Suprapubic skin (tissue), 4 donors: ENCODE results near the gene SLC36A3. TPM values are rescaled to one million over a fixed set of nuclear protein-coding genes. Genes with fewer than 3 reads are reported as not detected.

Experiments used
- DNase-seq, 2 donors: peaks; one replicate each; pipeline ENCODE4 v3.0.0-alpha.2; 2019; ENCODE audit warnings: low spot score in 2 of 2
- H3K27ac ChIP-seq: fragments of 200-600 bp; sonication (generic); one replicate; pipeline ENCODE4 v1.5.1; 2019
- H3K27me3 ChIP-seq: fragments of 200-600 bp; sonication (generic); one replicate; pipeline ENCODE4 v1.5.1; 2019
- H3K36me3 ChIP-seq: fragments of 200-600 bp; sonication (generic); one replicate; pipeline ENCODE4 v1.5.1; 2019
- H3K4me1 ChIP-seq: fragments of 200-600 bp; sonication (generic); one replicate; pipeline ENCODE4 v1.5.1; 2019
- H3K4me3 ChIP-seq: fragments of 200-600 bp; sonication (generic); one replicate; pipeline ENCODE4 v1.5.1; 2019; ENCODE audit warnings: mild to moderate bottlenecking
- H3K9me3 ChIP-seq: fragments of 200-600 bp; sonication (generic); one replicate; pipeline ENCODE4 v1.5.1; 2019
- CTCF ChIP-seq, 2 donors: fragments of 200-600 bp in 1 of 2; fragments of 450-650 bp in 1 of 2; sonication (generic) in 1 of 2; IDR thresholded peaks; one replicate each; pipeline ENCODE4 v1.5.1; 2016 to 2019; ENCODE audit warnings: antibody characterized with exemption in 2 of 2, mild to moderate bottlenecking in 1 of 2, moderate library complexity in 1 of 2
- EP300 ChIP-seq: sonication (generic); formaldehyde crosslinking; IDR thresholded peaks from one replicate; pipeline ENCODE4 v1.6.1; 2017; ENCODE audit warnings: antibody characterized with exemption
- POLR2A ChIP-seq, 2 donors: fragments of 450-650 bp; IDR thresholded peaks; one replicate each; pipeline ENCODE4 v1.6.1; 2017; ENCODE audit warnings: antibody characterized with exemption in 2 of 2, mild to moderate bottlenecking in 2 of 2, moderate library complexity in 2 of 2
- POLR2AphosphoS5 ChIP-seq, 3 donors: sonication (generic); formaldehyde crosslinking; IDR thresholded peaks; one replicate each; pipeline ENCODE4 v1.6.1; 2017; ENCODE audit warnings: antibody characterized with exemption in 3 of 3
- WGBS: methylation state at CpG from one replicate; pipeline ENCODE4 v1.1.5; 2018; 5-methylcytosine and 5-hydroxymethylcytosine counted together
- total RNA-seq, 4 donors: library from RNA; depleted of rRNA; stranded (reverse); fragments of >200 nt; gene quantifications; one replicate each; pipeline ENCODE4 v1.1.0, GENCODE V29; 2016

The SLC36A3 gene
- total RNA-seq, 4 donors from 2014 or later = not detected

- no peaks in the 10 kb centered on the region for H3K27me3 ChIP-seq
- H3K36me3 ChIP-seq = no peaks in the 10 kb centered on the region
- no peaks in the 10 kb centered on the region for H3K4me1 ChIP-seq
- 61% methylated on average over 4 of the region's 4 CpGs for WGBS
- no peak overlapping the region for H3K4me3 ChIP-seq
- H3K9me3 ChIP-seq = no peaks in the 10 kb centered on the region
- H3K27ac ChIP-seq = no peak overlapping the region
- TF ChIP-seq POLR2AphosphoS5 (IDR thresholded peaks at IDR 0.05) = no peak
- TF ChIP-seq POLR2A (IDR thresholded peaks at IDR 0.05) = no peak
- no peak for TF ChIP-seq CTCF (IDR thresholded peaks at IDR 0.05)
- no peak for TF ChIP-seq EP300
- DNase-seq = no peak
Observed at GRCh38 chr5:151328734-151329133, 25.2 kb upstream of the SLC36A3 start.

- Histone ChIP-seq H3K9me3 (no peaks in the 10 kb centered on the region), H3K27me3 (no peaks in the 10 kb centered on the region), H3K4me1 (no peaks in the 10 kb centered on the region), H3K4me3 (no peak overlapping the region), H3K27ac (no peak overlapping the region), H3K36me3 (no peaks in the 10 kb centered on the region)
- DNase-seq = no peak
- TF ChIP-seq CTCF (IDR thresholded peaks at IDR 0.05) (no peak), POLR2AphosphoS5 (IDR thresholded peaks at IDR 0.05) (no peak), POLR2A (IDR thresholded peaks at IDR 0.05) (no peak), EP300 (no peak)
- 83% methylated on average over 2 of the region's 2 CpGs for WGBS
Observed at GRCh38 chr5:151327585-151327984, 24.0 kb upstream of the SLC36A3 start.

GRCh38 chr5:151326266-151326665, 22.7 kb upstream of the SLC36A3 start:
- H3K36me3 ChIP-seq = no peaks in the 10 kb centered on the region
- H3K27ac ChIP-seq = no peak overlapping the region
- TF ChIP-seq CTCF (IDR thresholded peaks at IDR 0.05) = no peak
- no peak for TF ChIP-seq POLR2AphosphoS5 (IDR thresholded peaks at IDR 0.05)
- TF ChIP-seq EP300 = no peak
- no peak for TF ChIP-seq POLR2A (IDR thresholded peaks at IDR 0.05)
- no peaks in the 10 kb centered on the region for H3K27me3 ChIP-seq
- 90% methylated on average over 3 of the region's 3 CpGs for WGBS
- no peak for DNase-seq
- no peak overlapping the region for H3K4me3 ChIP-seq
- H3K9me3 ChIP-seq = no peaks in the 10 kb centered on the region
- no peaks in the 10 kb centered on the region for H3K4me1 ChIP-seq

GRCh38 chr5:151320481-151320880, 16.9 kb upstream of the SLC36A3 start:
- Histone ChIP-seq H3K27ac (no peak overlapping the region), H3K36me3 (no peaks in the 10 kb centered on the region), H3K4me3 (no peak overlapping the region), H3K9me3 (no peaks in the 10 kb centered on the region), H3K27me3 (no peaks in the 10 kb centered on the region), H3K4me1 (no peaks in the 10 kb centered on the region)
- no peak for TF ChIP-seq EP300
- TF ChIP-seq CTCF (IDR thresholded peaks at IDR 0.05) = no peak
- TF ChIP-seq POLR2A (IDR thresholded peaks at IDR 0.05) = no peak
- TF ChIP-seq POLR2AphosphoS5 (IDR thresholded peaks at IDR 0.05) = no peak
- no peak for DNase-seq
- 98% methylated on average over 4 of the region's 4 CpGs for WGBS

- WGBS = 67% methylated on average over 2 of the region's 2 CpGs
- TF ChIP-seq CTCF (IDR thresholded peaks at IDR 0.05) (no peak), EP300 (no peak), POLR2A (IDR thresholded peaks at IDR 0.05) (no peak), POLR2AphosphoS5 (IDR thresholded peaks at IDR 0.05) (no peak)
- no peaks in the 10 kb centered on the region for H3K9me3 ChIP-seq
- H3K4me1 ChIP-seq = no peaks in the 10 kb centered on the region
- no peaks in the 10 kb centered on the region for H3K36me3 ChIP-seq
- H3K27me3 ChIP-seq = no peaks in the 10 kb centered on the region
- H3K27ac ChIP-seq = no peak overlapping the region
- no peak overlapping the region for H3K4me3 ChIP-seq
- no peak for DNase-seq
Observed at GRCh38 chr5:151318850-151319732, 15.5 kb upstream of the SLC36A3 start.
